ENCODE data around the gene TMED6.

Gene TMED6

DNA sequence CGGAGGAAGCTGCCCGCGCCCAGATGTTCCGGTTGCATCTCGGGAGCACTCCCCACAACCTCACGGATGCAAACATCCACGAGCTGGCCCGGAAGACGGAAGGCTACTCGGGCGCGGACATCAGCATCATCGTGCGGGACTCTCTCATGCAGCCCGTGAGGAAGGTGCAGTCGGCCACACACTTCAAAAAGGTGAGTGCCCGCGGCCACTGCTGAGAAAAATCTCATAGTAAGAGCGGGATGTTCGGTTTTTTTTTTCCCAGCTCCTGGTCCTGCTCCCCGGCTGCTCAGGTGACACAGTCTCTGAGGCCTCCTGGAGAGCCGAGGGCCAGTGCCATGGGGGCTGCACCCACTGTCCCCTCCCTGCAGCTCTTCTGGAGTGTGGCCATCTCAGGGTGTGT lies 30.5 kb downstream of the TMED6 start:
- TF ChIP-seq CEBPB (IDR thresholded peaks at IDR 0.05) (no peak), NFIC (IDR thresholded peaks at IDR 0.05) (no peak), CREB1 (IDR thresholded peaks at IDR 0.05; ENCODE audit: low read depth) (no peak), EP300 (IDR thresholded peaks at IDR 0.05; ENCODE audit: borderline replicate concordance) (no peak), RAD21 (IDR thresholded peaks at IDR 0.05; ENCODE audit: low read depth) (no peak), ZBTB7A (IDR thresholded peaks at IDR 0.05; ENCODE audit: low read depth) (no peak), YY1 (IDR thresholded peaks at IDR 0.05; ENCODE audit: low read depth) (no peak), TCF12 (IDR thresholded peaks at IDR 0.05; ENCODE audit: low read depth) (no peak), EGR1 (IDR thresholded peaks at IDR 0.05) (no peak), TEAD4 (IDR thresholded peaks at IDR 0.05) (no peak)
- TF ChIP-seq, protein P1, sequence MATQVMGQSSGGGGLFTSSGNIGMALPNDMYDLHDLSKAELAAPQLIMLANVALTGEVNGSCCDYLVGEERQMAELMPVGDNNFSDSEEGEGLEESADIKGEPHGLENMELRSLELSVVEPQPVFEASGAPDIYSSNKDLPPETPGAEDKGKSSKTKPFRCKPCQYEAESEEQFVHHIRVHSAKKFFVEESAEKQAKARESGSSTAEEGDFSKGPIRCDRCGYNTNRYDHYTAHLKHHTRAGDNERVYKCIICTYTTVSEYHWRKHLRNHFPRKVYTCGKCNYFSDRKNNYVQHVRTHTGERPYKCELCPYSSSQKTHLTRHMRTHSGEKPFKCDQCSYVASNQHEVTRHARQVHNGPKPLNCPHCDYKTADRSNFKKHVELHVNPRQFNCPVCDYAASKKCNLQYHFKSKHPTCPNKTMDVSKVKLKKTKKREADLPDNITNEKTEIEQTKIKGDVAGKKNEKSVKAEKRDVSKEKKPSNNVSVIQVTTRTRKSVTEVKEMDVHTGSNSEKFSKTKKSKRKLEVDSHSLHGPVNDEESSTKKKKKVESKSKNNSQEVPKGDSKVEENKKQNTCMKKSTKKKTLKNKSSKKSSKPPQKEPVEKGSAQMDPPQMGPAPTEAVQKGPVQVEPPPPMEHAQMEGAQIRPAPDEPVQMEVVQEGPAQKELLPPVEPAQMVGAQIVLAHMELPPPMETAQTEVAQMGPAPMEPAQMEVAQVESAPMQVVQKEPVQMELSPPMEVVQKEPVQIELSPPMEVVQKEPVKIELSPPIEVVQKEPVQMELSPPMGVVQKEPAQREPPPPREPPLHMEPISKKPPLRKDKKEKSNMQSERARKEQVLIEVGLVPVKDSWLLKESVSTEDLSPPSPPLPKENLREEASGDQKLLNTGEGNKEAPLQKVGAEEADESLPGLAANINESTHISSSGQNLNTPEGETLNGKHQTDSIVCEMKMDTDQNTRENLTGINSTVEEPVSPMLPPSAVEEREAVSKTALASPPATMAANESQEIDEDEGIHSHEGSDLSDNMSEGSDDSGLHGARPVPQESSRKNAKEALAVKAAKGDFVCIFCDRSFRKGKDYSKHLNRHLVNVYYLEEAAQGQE (IDR thresholded peaks at IDR 0.05; ENCODE audit: low read depth), result no peak
- TF ChIP-seq, protein P2, sequence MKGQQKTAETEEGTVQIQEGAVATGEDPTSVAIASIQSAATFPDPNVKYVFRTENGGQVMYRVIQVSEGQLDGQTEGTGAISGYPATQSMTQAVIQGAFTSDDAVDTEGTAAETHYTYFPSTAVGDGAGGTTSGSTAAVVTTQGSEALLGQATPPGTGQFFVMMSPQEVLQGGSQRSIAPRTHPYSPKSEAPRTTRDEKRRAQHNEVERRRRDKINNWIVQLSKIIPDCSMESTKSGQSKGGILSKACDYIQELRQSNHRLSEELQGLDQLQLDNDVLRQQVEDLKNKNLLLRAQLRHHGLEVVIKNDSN (IDR thresholded peaks at IDR 0.05), result no peak
- TF ChIP-seq, protein P3, sequence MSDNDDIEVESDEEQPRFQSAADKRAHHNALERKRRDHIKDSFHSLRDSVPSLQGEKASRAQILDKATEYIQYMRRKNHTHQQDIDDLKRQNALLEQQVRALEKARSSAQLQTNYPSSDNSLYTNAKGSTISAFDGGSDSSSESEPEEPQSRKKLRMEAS (IDR thresholded peaks at IDR 0.05), result no peak

DNA sequence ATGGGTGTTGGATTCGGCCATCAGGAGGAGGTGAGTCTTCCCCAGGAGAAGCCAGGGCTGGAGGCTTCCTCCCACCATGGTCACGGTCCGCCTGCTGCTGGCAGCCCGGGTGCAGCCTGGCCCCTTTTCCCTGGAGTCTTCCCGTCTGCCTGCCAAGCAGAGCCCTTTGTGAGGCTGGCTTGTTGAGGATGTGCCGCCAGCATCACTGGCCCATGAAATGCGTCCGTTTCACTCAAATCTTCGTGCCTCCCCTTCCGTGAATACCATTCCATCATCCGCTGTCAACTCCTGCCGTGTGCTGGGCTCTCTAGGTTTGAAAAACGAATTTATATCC lies 30.9 kb downstream of the TMED6 start:
- TF ChIP-seq NFIC (IDR thresholded peaks at IDR 0.05) (no peak), YY1 (IDR thresholded peaks at IDR 0.05; ENCODE audit: low read depth) (no peak), FOXM1 (IDR thresholded peaks at IDR 0.05; ENCODE audit: borderline replicate concordance, low read depth) (no peak), TCF12 (IDR thresholded peaks at IDR 0.05; ENCODE audit: low read depth) (no peak), CREB1 (IDR thresholded peaks at IDR 0.05; ENCODE audit: low read depth) (no peak), ZBTB7A (IDR thresholded peaks at IDR 0.05; ENCODE audit: low read depth) (no peak), CEBPB (IDR thresholded peaks at IDR 0.05) (no peak), RAD21 (IDR thresholded peaks at IDR 0.05; ENCODE audit: low read depth) (no peak), TEAD4 (IDR thresholded peaks at IDR 0.05) (no peak), TAF1 (IDR thresholded peaks at IDR 0.05; ENCODE audit: low read depth) (no peak), EGR1 (IDR thresholded peaks at IDR 0.05) (no peak), EP300 (IDR thresholded peaks at IDR 0.05; ENCODE audit: borderline replicate concordance) (no peak)
- TF ChIP-seq, protein P2 (IDR thresholded peaks at IDR 0.05), result no peak
- TF ChIP-seq, protein P3 (IDR thresholded peaks at IDR 0.05), result no peak
- TF ChIP-seq, protein P1 (IDR thresholded peaks at IDR 0.05; ENCODE audit: low read depth), result no peak

DNA sequence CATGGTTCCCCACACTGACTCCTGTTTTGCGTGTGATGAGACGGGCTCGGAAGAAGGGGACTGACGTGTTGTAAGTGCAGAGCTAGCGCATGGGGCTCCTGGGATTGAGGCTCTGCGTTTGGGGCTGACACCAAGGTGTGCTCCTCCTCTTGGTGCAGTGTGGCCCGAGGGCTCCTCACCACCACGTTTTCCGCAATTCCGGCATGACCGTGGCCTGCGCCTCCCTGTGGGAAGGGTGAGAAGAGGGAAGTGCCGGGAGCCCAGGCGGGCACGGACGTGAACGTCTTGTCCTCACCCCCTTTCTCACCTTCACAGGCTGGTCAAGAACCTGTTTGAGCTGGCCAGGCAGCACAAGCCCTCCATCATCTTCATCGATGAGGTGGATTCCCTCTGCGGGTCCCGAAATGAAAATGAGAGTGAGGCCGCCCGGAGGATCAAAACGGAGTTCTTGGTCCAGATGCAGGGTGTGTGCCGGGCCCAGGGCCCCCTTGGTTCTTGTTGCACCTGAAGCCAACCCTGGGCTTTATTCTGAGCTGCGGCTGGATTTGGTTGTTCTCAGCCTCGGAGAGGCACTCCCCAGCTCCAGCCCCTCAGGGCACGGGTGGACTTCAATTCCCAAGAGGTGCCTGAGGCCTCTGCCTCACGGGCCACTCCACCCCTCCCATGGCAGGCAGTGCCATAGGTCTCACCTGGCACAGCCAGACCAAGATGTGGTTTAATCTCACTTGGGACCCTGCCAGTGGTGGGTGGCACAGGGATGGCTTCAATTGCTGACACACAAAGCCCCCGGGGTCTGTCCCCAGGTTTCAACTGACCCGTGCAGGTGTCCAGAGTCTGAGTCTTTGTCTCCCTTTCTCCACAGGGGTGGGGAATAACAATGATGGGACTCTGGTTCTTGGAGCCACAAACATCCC lies 31.5 kb downstream of the TMED6 start:
- no peak for TF ChIP-seq FOXM1 (IDR thresholded peaks at IDR 0.05; ENCODE audit: borderline replicate concordance, low read depth)
- TF ChIP-seq, protein P3 (IDR thresholded peaks at IDR 0.05), result no peak
- no peak for TF ChIP-seq EP300 (IDR thresholded peaks at IDR 0.05; ENCODE audit: borderline replicate concordance)
- TF ChIP-seq TCF12 (IDR thresholded peaks at IDR 0.05; ENCODE audit: low read depth), result no peak
- TF ChIP-seq, protein P1 (IDR thresholded peaks at IDR 0.05; ENCODE audit: low read depth), result no peak
- no peak for TF ChIP-seq CEBPB (IDR thresholded peaks at IDR 0.05)
- no peak for TF ChIP-seq TAF1 (IDR thresholded peaks at IDR 0.05; ENCODE audit: low read depth)
- TF ChIP-seq, protein P2 (IDR thresholded peaks at IDR 0.05), result no peak
- no peak for TF ChIP-seq NFIC (IDR thresholded peaks at IDR 0.05)
- no peak for TF ChIP-seq RAD21 (IDR thresholded peaks at IDR 0.05; ENCODE audit: low read depth)
- TF ChIP-seq ZBTB7A (IDR thresholded peaks at IDR 0.05; ENCODE audit: low read depth), result no peak
- TF ChIP-seq CREB1 (IDR thresholded peaks at IDR 0.05; ENCODE audit: low read depth), result no peak
- no peak for TF ChIP-seq EGR1 (IDR thresholded peaks at IDR 0.05)
- no peak for TF ChIP-seq TEAD4 (IDR thresholded peaks at IDR 0.05)
- no peak for TF ChIP-seq YY1 (IDR thresholded peaks at IDR 0.05; ENCODE audit: low read depth)
